Activated CD4-positive, alpha-beta T cell treated with anti-CD3 and anti-CD28 coated beads, Interleukin-2, Interleukin-4, amounts not matched to agents 100 ng/mL and 50 ng/mL, durations not matched to agents 16 hours and 8 hours (primary cell): ENCODE results near the gene HORMAD2.
"Not testable (repeated sequence)": the region's sequence is repeated elsewhere in the genome, so short reads cannot be mapped to it uniquely, and the experiment has no call there.

Experiments used
- DNase-seq: peaks from one replicate; pipeline ENCODE4 v3.0.0-alpha.2; 2020; ENCODE audit warnings: low spot score

HORMAD2 gene

GRCh38 chr22:30056015-30056414, 24.2 kb upstream of the HORMAD2 start:
- DNase-seq, result no peak

- no peak for DNase-seq
Observed at GRCh38 chr22:30057375-30057774, 22.9 kb upstream of the HORMAD2 start.

GRCh38 chr22:30059346-30060020, 20.8 kb upstream of the HORMAD2 start:
- DNase-seq, result not testable (repeated sequence)

- DNase-seq, result not testable (repeated sequence)
Observed at GRCh38 chr22:30061094-30061493, 19.2 kb upstream of the HORMAD2 start.

- DNase-seq, result no peak
Observed at GRCh38 chr22:30062259-30062658, 18.0 kb upstream of the HORMAD2 start.

- no peak for DNase-seq
Observed at GRCh38 chr22:30062950-30063349, 17.3 kb upstream of the HORMAD2 start.

GRCh38 chr22:30064172-30064571, 16.1 kb upstream of the HORMAD2 start:
- no peak for DNase-seq

GRCh38 chr22:30073743-30074142, 6.5 kb upstream of the HORMAD2 start:
- DNase-seq, result no peak

- DNase-seq, result no peak
Observed at GRCh38 chr22:30074147-30074546, 6.1 kb upstream of the HORMAD2 start.

- DNase-seq, result no peak
Observed at GRCh38 chr22:30074994-30075393, 5.3 kb upstream of the HORMAD2 start.

- no peak for DNase-seq
Observed at GRCh38 chr22:30077279-30077880, 2.9 kb upstream of the HORMAD2 start.

GRCh38 chr22:30078320-30079311, 1.6 kb upstream of the HORMAD2 start:
- DNase-seq, result peak; percentile 49

DNA sequence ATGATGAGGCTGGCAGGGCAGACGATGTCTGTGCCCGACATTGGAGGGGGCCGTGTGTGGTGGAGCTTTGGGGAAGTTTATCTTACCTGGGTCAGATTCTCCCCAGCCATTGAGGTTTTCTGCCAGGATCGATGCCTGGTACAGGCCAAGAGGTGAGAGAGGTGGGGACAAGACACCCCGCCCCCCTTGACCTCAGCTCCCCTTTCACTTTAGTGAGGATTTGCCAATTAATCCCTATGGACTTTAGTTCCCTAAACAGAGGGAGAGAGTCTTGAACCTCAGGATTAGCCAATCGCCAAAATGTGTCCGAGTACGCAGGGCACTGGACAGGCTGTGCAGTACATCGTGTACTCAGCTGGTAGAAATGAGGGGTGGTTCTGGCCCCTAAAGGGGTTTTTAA, 541 bp downstream of the HORMAD2 start:
- DNase-seq, result no peak

- no peak for DNase-seq
Observed at GRCh38 chr22:30086496-30086895, 6.2 kb downstream of the HORMAD2 start.

DNA sequence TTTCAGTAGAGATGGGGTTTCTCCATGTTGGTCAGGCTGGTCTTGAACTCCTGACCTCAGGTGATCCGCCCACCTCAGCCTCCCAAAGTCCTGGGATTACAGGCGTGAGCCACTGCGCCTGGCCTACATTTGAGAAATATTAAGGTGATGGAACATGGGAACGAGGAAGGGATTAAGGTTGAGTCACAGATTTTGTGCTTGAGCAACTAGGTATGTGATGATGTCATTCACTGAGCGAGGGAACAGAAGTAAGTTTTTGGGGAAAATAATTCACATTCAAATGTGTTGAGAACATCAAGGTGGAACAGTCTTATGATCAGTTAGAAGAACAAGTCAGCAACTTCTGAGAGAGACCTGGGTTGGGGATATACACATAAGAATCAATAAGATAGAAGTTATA, 6.8 kb downstream of the HORMAD2 start:
- DNase-seq, result not testable (repeated sequence)

GRCh38 chr22:30087611-30088010, 7.3 kb downstream of the HORMAD2 start:
- no peak for DNase-seq

- no peak for DNase-seq
Observed at GRCh38 chr22:30088468-30088867, 8.2 kb downstream of the HORMAD2 start.

- DNase-seq, result no peak
Observed at GRCh38 chr22:30089655-30089974, 9.4 kb downstream of the HORMAD2 start.

DNA sequence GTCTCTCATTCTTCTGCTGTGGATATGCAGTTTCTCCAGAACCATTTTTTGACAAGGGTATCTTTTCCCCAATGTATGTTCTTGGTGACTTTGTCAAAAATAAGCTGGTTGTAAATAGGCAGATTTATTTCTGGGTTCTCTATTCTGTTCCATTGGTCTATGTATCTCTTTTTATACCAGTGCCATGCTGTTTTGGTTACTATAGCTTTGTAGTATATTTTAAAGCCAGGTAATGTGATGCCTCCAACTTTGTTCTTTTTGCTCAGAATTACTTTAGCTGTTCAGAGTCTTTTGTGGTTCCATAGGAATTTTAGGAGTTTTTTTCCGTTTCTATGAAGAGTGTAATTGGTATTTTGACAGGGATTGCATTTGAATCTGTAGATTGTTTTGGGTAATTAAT, 12.4 kb downstream of the HORMAD2 start:
- DNase-seq, result no peak

DNA sequence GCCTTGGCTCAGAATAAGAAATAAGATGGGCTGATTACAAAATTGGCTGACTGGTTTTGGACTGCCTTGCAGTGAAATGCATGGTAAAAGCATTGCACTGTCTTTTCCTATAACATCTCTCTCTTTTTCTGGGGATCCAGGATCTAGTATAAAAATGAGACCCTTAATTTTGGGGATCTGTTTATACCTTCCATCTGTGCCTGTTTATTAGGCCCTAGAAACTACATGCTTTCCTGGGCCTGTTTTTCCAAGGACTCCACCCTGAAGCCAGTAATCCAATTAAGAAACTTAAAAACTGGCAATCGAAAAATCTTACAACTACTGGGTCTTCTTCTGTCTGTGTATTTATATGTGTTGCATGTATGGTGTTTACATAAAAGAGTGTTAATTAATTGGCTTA, 14.5 kb downstream of the HORMAD2 start:
- no peak for DNase-seq

DNA sequence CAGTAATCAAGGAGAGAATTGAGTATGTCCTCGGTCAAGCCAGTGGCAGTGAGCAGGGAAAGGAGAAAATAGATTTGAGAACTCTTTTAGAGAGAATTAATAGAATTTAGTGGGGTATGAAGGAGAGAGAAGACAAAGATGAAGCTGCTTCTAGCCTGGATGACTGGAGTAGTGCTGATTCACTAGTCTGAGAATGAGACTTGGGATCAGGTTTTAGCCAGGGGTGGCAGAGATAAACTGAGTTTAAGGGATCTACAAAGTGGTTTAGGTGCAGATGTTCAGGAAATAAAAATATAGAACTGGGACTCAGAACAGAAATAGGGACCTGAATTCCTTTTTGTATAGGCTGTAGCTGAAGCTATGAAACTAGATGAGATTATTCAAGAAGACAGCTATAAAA, 17.6 kb downstream of the HORMAD2 start:
- no peak for DNase-seq

DNA sequence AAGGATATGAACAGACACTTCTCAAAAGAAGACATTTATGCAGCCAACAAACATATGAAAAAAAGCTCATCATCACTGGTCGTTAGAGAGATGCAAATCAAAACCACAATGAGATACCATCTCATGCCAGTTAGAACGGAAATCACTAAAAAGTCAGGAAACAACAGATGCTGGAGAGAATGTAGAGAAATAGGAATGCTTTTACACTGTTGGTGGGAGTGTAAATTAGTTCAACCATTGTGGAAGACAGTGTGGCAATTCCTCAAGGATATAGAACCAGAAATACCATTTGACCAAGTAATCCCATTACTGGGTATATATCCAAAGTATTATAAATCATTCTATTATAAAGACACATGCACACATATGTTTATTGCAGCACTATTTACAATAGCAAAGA, 20.5 kb downstream of the HORMAD2 start:
- peak; percentile 40 for DNase-seq
